D721Med (cell line): Measurements from ENCODE around the gene DYNC2LI1.

Source experiments
- DNase-seq: peaks from one replicate; pipeline ENCODE4 v3.0.0; 2011; ENCODE audit warnings: low spot score; ENCODE audit not compliant: insufficient read length
- FAIRE-seq: peaks from 2 replicates; lab custom pipeline; 2011; peaks lifted over from hg19 to GRCh38; lab: Jason Lieb, UNC
- CTCF ChIP-seq: IDR thresholded peaks from 2 replicates; pipeline ENCODE4 v1.5.1; 2012; ENCODE audit warnings: mild to moderate bottlenecking, control low read depth; ENCODE audit not compliant: insufficient read depth; ENCODE audit errors: missing control alignments

DYNC2LI1 gene

GRCh38 chr2:43787895-43788294 is 14.1 kb downstream of the DYNC2LI1 start:
- FAIRE-seq (no peak), DNase-seq (no peak)
- no peak for TF ChIP-seq CTCF

GRCh38 chr2:43788646-43789045 is 14.8 kb downstream of the DYNC2LI1 start:
- FAIRE-seq (no peak), DNase-seq (no peak)
- TF ChIP-seq CTCF = no peak

DNA sequence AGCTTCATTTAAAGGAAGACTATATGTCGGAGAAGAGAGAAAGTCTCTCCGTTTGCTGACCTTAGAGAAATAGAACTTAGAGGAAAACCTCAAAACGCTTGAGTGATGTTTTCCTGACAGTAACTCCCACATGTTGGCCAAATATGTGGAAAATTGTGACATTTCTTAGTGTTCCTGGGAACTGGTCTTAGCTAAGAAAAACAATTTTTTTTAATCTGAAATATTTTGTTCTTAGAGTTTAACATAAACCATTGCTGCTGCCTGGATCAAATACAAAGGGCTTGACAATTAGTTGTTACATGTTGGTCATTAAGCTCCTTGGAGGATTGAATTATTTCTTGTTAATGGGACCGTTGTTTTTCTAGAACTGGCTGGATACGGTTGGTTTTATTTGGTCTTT is 16.3 kb downstream of the DYNC2LI1 start:
- DNase-seq (no peak), FAIRE-seq (no peak)
- TF ChIP-seq CTCF = no peak

- TF ChIP-seq CTCF = no peak
- no peak for FAIRE-seq
- DNase-seq = no peak
Observed at GRCh38 chr2:43791035-43791765, 17.4 kb downstream of the DYNC2LI1 start.

GRCh38 chr2:43792653-43793052 is 18.8 kb downstream of the DYNC2LI1 start:
- no peak for TF ChIP-seq CTCF
- FAIRE-seq (peak; percentile 48), DNase-seq (no peak)

- no peak for DNase-seq
- TF ChIP-seq CTCF = no peak
- no peak for FAIRE-seq
Observed at GRCh38 chr2:43794956-43795355, 21.1 kb downstream of the DYNC2LI1 start.

- TF ChIP-seq CTCF = no peak
- DNase-seq = no peak
- no peak for FAIRE-seq
Observed at GRCh38 chr2:43796206-43796605, 22.4 kb downstream of the DYNC2LI1 start.
